ENCODE results near the gene KIF3A. TPM values are rescaled to one million over a fixed set of nuclear protein-coding genes. Genes with fewer than 3 reads are reported as not detected.

Gene KIF3A
- total RNA-seq, 3 donors from 2014 or later: 9.4 to 12.9 (median 10.3) TPM

GRCh38 chr5:132764671-132765238 lies 27.4 kb upstream of the KIF3A start:
- Mint-ChIP-seq H3K9me3 (no peaks in the 10 kb centered on the region), H3K27me3 (ENCODE audit: low read depth) (no peaks in the 10 kb centered on the region), H3K4me1 (ENCODE audit: low read depth) (no peaks in the 10 kb centered on the region), H3K36me3 (ENCODE audit: insufficient read depth) (no peaks in the 10 kb centered on the region), H3K4me3 (no peak overlapping the region)
- DNase-seq (no peak), ATAC-seq (no peak)

GRCh38 chr5:132764051-132764450 lies 26.7 kb upstream of the KIF3A start:
- Mint-ChIP-seq H3K9me3 (no peaks in the 10 kb centered on the region), H3K36me3 (ENCODE audit: insufficient read depth) (no peaks in the 10 kb centered on the region), H3K27me3 (ENCODE audit: low read depth) (no peaks in the 10 kb centered on the region), H3K4me1 (ENCODE audit: low read depth) (no peaks in the 10 kb centered on the region), H3K4me3 (no peak overlapping the region)
- DNase-seq (no peak), ATAC-seq (no peak)

- H3K9me3 Mint-ChIP-seq: no peaks in the 10 kb centered on the region
- H3K4me1 Mint-ChIP-seq (ENCODE audit: low read depth): no peaks in the 10 kb centered on the region
- H3K36me3 Mint-ChIP-seq (ENCODE audit: insufficient read depth): no peaks in the 10 kb centered on the region
- no peak for ATAC-seq
- no peak for DNase-seq
- H3K27me3 Mint-ChIP-seq (ENCODE audit: low read depth): no peaks in the 10 kb centered on the region
- H3K4me3 Mint-ChIP-seq: no peak overlapping the region
These were observed 26.1 kb upstream of the KIF3A start for GRCh38 chr5:132763181-132764036.

- ATAC-seq (no peak), DNase-seq (no peak)
- Mint-ChIP-seq H3K4me1 (ENCODE audit: low read depth) (no peaks in the 10 kb centered on the region), H3K4me3 (no peak overlapping the region), H3K27me3 (ENCODE audit: low read depth) (no peaks in the 10 kb centered on the region), H3K36me3 (ENCODE audit: insufficient read depth) (no peaks in the 10 kb centered on the region), H3K9me3 (no peaks in the 10 kb centered on the region)
These were observed 25.1 kb upstream of the KIF3A start for GRCh38 chr5:132762246-132763000.

GRCh38 chr5:132761321-132762240 lies 24.2 kb upstream of the KIF3A start:
- no peak overlapping the region for H3K4me3 Mint-ChIP-seq
- no peak for ATAC-seq
- no peaks in the 10 kb centered on the region for H3K4me1 Mint-ChIP-seq (ENCODE audit: low read depth)
- DNase-seq: no peak
- no peaks in the 10 kb centered on the region for H3K36me3 Mint-ChIP-seq (ENCODE audit: insufficient read depth)
- H3K27me3 Mint-ChIP-seq (ENCODE audit: low read depth): no peaks in the 10 kb centered on the region
- no peaks in the 10 kb centered on the region for H3K9me3 Mint-ChIP-seq

- no peaks in the 10 kb centered on the region for H3K27me3 Mint-ChIP-seq (ENCODE audit: low read depth)
- no peak overlapping the region for H3K4me3 Mint-ChIP-seq
- no peaks in the 10 kb centered on the region for H3K36me3 Mint-ChIP-seq (ENCODE audit: insufficient read depth)
- ATAC-seq (no peak), DNase-seq (no peak)
- H3K9me3 Mint-ChIP-seq: no peaks in the 10 kb centered on the region
- H3K4me1 Mint-ChIP-seq (ENCODE audit: low read depth): no peaks in the 10 kb centered on the region
These were observed 23.4 kb upstream of the KIF3A start for GRCh38 chr5:132760601-132761317.

- no peak overlapping the region for H3K4me3 Mint-ChIP-seq
- DNase-seq (no peak), ATAC-seq (no peak)
- peaks cover 2% of the 10 kb centered on the region for H3K36me3 Mint-ChIP-seq (ENCODE audit: insufficient read depth)
- H3K27me3 Mint-ChIP-seq (ENCODE audit: low read depth): no peaks in the 10 kb centered on the region
- H3K9me3 Mint-ChIP-seq: no peaks in the 10 kb centered on the region
- H3K4me1 Mint-ChIP-seq (ENCODE audit: low read depth): no peaks in the 10 kb centered on the region
These were observed 22.7 kb upstream of the KIF3A start for GRCh38 chr5:132760049-132760420.

GRCh38 chr5:132759114-132760048 lies 22.0 kb upstream of the KIF3A start:
- ATAC-seq (no peak), DNase-seq (no peak)
- Mint-ChIP-seq H3K9me3 (no peaks in the 10 kb centered on the region), H3K4me1 (ENCODE audit: low read depth) (no peaks in the 10 kb centered on the region), H3K4me3 (no peak overlapping the region), H3K27me3 (ENCODE audit: low read depth) (no peaks in the 10 kb centered on the region), H3K36me3 (ENCODE audit: insufficient read depth) (peaks cover 2% of the 10 kb centered on the region)

- DNase-seq (no peak), ATAC-seq (no peak)
- Mint-ChIP-seq H3K4me3 (no peak overlapping the region), H3K27me3 (ENCODE audit: low read depth) (no peaks in the 10 kb centered on the region), H3K36me3 (ENCODE audit: insufficient read depth) (peaks cover 5% of the 10 kb centered on the region), H3K4me1 (ENCODE audit: low read depth) (peaks cover 3% of the 10 kb centered on the region), H3K9me3 (no peaks in the 10 kb centered on the region)
These were observed 21.1 kb upstream of the KIF3A start for GRCh38 chr5:132758451-132758850.

GRCh38 chr5:132756542-132756941 lies 19.2 kb upstream of the KIF3A start:
- Mint-ChIP-seq H3K9me3 (no peaks in the 10 kb centered on the region), H3K4me3 (no peak overlapping the region), H3K36me3 (ENCODE audit: insufficient read depth) (peaks cover 10% of the 10 kb centered on the region), H3K27me3 (ENCODE audit: low read depth) (no peaks in the 10 kb centered on the region), H3K4me1 (ENCODE audit: low read depth) (peaks cover 11% of the 10 kb centered on the region)
- no peak for ATAC-seq
- no peak for DNase-seq

- ATAC-seq (no peak), DNase-seq (no peak)
- Mint-ChIP-seq H3K27me3 (ENCODE audit: low read depth) (no peaks in the 10 kb centered on the region), H3K9me3 (no peaks in the 10 kb centered on the region), H3K4me1 (ENCODE audit: low read depth) (peaks cover 24% of the 10 kb centered on the region), H3K36me3 (ENCODE audit: insufficient read depth) (peaks cover 13% of the 10 kb centered on the region), H3K4me3 (no peak overlapping the region)
These were observed 17.6 kb upstream of the KIF3A start for GRCh38 chr5:132754947-132755346.

GRCh38 chr5:132754111-132754510 lies 16.8 kb upstream of the KIF3A start:
- Mint-ChIP-seq H3K4me1 (ENCODE audit: low read depth) (peaks cover 24% of the 10 kb centered on the region), H3K4me3 (no peak overlapping the region), H3K36me3 (ENCODE audit: insufficient read depth) (peaks cover 13% of the 10 kb centered on the region), H3K27me3 (ENCODE audit: low read depth) (no peaks in the 10 kb centered on the region), H3K9me3 (no peaks in the 10 kb centered on the region)
- no peak for DNase-seq
- no peak for ATAC-seq

All from activated T-cell treated with anti-CD3 and anti-CD28 coated beads, Interleukin-2, amount 50 U/mL, for 4 hours (primary cell).